T-helper 1 cell treated with Interleukin-12 subunit alpha and Interleukin-12 subunit beta and Interleukin-4 antibody, amounts not matched to agents 30 ng/mL and 1 ng/mL, for 36 hours (primary cell): ENCODE data around the gene PRXL2B. TPM values are rescaled to one million over a fixed set of nuclear protein-coding genes. Genes with fewer than 3 reads are reported as not detected.

Experiments
- intact Hi-C: fragments of 100-400 bp; cut with micrococcal nuclease; formaldehyde crosslinking; loops from one replicate; pipeline ENCODE4 v1.15.1; 2024
- total RNA-seq: library from RNA; stranded (reverse); gene quantifications from 2 replicates; pipeline ENCODE4 v1.2.3, GENCODE V29; 2022

PRXL2B gene
- total RNA-seq, 1 donor from 2014 or later, result 35.2 TPM

GRCh38 chr1:2632051-2632430, 45.5 kb downstream of the PRXL2B start:
- intact Hi-C loops, result no loop called here

- intact Hi-C loops, result no loop called here
Measured at GRCh38 chr1:2632561-2633361, 46.2 kb downstream of the PRXL2B start, which contains the start of gene MMEL1. TSS of gene MMEL1 (minus strand) at chr1:2633016. CDS start at chr1:2629484, 3,532 bp downstream.

DNA sequence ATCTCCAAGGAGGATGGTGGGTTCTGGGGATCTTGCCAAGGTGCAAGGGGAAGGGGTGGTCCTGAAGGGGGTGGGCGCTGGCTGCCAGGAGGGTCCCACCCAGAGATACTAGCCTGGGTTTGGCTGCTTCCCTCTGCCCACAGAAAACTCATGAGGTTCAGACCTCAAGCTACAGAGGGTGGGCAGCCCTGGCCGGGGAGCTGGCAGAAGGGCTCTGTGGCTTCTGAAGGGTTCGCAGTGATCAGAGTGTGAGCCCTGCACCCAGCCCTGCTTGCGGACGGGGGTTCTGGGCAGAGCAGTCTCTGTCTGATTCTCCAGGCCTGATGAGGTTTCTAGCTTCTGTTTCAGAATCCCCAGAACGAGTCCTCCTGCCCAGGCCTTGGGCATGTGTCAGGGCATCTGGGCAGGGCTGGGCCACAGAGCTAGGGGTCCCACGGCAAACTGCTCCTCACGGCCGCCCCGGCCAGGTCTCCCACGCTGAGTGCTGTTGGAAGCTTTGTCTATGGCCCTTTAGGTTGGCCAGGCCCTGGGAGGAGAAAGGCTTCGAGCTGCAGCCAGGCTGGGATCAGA, 46.9 kb downstream of the PRXL2B start:
- intact Hi-C loops, result no loop called here

GRCh38 chr1:2633936-2634491, 47.4 kb downstream of the PRXL2B start:
- intact Hi-C loops, result no loop called here

- intact Hi-C loops, result no loop called here
Measured at GRCh38 chr1:2635361-2636010, 48.9 kb downstream of the PRXL2B start.

DNA sequence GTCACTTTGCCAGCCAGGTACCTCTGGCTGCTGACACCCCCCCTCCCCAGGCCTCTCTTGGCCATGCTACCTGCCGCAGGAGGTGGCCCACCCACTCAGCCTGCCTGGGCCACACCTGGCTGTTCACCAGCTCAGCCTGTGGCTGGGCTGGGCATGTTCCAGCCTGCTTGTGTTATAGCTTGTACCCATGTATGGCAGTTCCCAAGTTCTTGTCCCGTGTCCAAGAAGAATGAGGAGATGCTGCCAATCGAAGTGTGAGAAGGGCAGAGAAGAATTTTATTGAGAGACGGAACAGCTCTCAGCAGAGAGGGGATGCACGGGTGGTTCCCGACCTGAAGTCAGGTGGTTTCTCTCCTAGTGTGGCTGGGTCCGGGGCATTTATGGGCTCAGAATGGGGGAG, 50.2 kb downstream of the PRXL2B start:
- intact Hi-C loops, result no loop called here

DNA sequence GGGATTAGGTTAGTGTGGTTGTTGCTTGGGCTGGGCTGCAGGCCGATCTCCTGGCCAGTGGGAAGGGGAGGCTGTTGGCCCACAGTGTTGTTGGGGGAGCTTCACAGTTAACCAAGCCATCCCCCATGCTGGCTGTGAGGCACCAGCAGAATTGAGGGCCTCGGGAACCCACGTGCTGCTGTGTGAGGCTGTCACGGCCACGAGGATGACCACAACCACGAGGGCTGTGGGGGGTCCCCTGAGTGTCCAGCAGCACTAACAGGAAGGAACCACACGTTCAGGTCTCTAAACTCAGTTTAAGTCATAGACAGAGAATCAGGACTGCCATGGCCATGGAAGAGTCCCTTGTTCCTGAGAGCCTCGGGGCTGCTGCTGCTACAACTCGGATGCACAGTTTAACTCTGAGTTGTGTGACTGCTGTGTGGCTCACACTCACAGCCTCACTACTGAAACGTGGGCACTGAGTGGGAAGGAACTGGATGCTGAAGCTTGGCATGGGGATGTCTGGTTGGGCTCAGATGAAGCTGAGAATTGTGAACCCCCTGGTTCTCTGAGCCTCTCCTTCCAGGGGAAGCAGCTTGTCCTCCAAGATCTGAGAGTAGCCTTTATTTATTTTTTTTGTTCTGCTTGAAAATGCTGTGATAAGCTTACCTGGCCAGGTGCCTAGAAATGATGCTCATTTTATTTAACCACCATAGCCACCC, 51.0 kb downstream of the PRXL2B start:
- intact Hi-C loops, result no loop called here

DNA sequence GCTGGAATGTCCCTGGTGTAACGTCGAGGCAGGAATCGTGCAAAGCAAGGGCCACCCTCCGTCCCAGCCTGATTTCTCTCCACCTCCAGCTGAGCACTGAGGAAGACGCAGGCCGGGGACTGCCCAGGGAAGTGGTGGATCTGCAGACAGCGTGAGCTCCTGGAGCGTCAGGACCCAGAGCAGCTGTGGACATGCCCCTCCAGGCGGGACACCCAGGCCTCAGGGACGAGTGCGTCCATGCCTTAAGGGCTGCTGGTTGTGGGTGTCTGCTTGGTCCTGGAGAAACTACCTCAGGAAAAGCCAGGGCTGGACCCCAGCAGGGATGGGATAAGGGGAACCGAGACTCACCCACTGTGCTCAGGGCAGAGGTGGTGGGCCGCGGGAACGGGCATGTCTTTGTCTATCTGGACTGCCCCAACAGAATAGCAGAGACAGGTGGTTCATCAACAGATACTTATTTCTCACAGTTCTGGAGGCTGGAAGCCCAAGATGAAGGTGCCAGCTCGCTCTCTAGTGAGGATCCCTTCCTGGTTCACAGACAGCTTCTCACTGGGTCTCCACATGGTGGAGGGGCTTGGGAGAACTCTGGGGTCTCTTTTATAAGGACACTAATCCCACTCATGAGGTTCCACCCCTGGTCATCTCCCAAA, 52.0 kb downstream of the PRXL2B start:
- intact Hi-C loops, result no loop called here

DNA sequence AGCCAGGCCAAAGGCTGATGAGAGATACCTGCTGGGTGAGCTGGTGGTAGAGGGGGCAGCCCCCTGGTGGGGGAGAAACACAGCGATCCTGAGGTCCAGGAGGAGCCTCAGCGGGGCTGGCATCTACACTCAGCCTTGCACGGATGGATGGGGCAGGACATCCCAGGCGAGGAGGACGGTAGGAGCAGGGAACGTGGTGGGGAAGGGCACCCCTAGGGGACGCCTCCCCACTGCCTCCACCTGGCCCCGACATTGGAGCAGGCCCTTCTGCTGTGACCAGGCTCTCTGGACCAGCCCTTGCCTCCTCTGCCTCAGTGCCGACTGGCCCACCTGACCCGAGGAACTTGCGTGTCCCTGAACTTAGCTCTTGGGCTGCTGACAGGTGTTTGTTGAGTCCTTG, 52.6 kb downstream of the PRXL2B start:
- intact Hi-C loops, result no loop called here

- intact Hi-C loops, result loop anchor here (10.0 kb wide), 2 partner anchors 895 to 1265 kb away; partner anchors contain the start of gene C1orf174
Measured at GRCh38 chr1:2639607-2640521, 53.3 kb downstream of the PRXL2B start.

- intact Hi-C loops, result loop anchor here (10.0 kb wide), 2 partner anchors 894 to 1264 kb away; partner anchors contain the start of gene C1orf174
Measured at GRCh38 chr1:2640626-2641025, 54.0 kb downstream of the PRXL2B start.

Other genes starting within 250 kb of the PRXL2B start
- gene MORN1, start 195.2 kb upstream of the PRXL2B start, total RNA-seq, result 5.8 and 7.8 TPM in 2 replicates
- 144 and 162 TPM in 2 replicates for gene RER1, start 194.9 kb upstream of the PRXL2B start, total RNA-seq
- gene PEX10, start 174.2 kb upstream of the PRXL2B start, total RNA-seq, result 11.4 and 14.4 TPM in 2 replicates
- 13.5 and 14.0 TPM in 2 replicates for gene PLCH2, start 110.5 kb upstream of the PRXL2B start, total RNA-seq
- 76.6 and 80.1 TPM in 2 replicates for gene PANK4, start 60.2 kb upstream of the PRXL2B start, total RNA-seq
- gene HES5, start 56.5 kb upstream of the PRXL2B start, total RNA-seq, result not detected in 2 replicates
- 263 and 264 TPM in 2 replicates for gene TNFRSF14, start 30.4 kb upstream of the PRXL2B start, total RNA-seq
- 2.0 and 2.5 TPM in 2 replicates for gene MMEL1, start 46.2 kb downstream of the PRXL2B start, total RNA-seq
- 2.3 TPM in 2 replicates for gene TTC34, start 214.9 kb downstream of the PRXL2B start, total RNA-seq